Tibial nerve (tissue), 3 donors: ENCODE data around the gene RPA1.

Experiments
- POLR2A ChIP-seq, 2 donors: fragments of 450-650 bp; IDR thresholded peaks; one replicate each; pipeline ENCODE4 v1.6.1; 2017; ENCODE audit warnings: antibody characterized with exemption in 2 of 2, mild to moderate bottlenecking in 2 of 2, moderate library complexity in 2 of 2
- TF ChIP-seq, protein P1 (sequence below), 5 experiments: fragments of 200-600 bp in 3 of 5; fragments of 450-650 bp in 2 of 5; sonication (generic) in 3 of 5; IDR thresholded peaks; one replicate each; pipeline ENCODE4 v1.5.1; 2016 to 2019; ENCODE audit warnings: antibody characterized with exemption in 5 of 5, mild to moderate bottlenecking in 3 of 5, moderate library complexity in 2 of 5

DNA sequence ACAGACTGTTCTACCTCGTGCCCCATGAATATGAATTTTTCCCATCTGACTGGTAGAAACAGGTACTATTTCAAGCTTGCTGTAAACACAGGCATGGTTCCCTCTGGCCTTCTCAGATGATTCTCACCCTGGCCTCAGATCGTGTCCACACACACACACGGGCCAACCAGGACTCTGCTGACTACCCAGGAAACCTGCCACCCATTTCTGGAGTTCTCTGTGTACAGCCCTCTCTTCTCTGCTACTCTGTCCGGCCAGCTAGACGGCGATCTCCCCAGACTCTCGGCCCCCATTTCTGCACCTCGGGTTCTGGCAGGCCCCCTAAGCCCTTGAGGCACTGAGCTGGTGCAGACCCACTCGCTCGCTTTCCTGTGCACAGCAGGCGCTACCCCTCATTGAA lies 31.2 kb downstream of the RPA1 start:
- TF ChIP-seq, protein P1, sequence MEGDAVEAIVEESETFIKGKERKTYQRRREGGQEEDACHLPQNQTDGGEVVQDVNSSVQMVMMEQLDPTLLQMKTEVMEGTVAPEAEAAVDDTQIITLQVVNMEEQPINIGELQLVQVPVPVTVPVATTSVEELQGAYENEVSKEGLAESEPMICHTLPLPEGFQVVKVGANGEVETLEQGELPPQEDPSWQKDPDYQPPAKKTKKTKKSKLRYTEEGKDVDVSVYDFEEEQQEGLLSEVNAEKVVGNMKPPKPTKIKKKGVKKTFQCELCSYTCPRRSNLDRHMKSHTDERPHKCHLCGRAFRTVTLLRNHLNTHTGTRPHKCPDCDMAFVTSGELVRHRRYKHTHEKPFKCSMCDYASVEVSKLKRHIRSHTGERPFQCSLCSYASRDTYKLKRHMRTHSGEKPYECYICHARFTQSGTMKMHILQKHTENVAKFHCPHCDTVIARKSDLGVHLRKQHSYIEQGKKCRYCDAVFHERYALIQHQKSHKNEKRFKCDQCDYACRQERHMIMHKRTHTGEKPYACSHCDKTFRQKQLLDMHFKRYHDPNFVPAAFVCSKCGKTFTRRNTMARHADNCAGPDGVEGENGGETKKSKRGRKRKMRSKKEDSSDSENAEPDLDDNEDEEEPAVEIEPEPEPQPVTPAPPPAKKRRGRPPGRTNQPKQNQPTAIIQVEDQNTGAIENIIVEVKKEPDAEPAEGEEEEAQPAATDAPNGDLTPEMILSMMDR (IDR thresholded peaks at IDR 0.05), result no peak
- no peak for TF ChIP-seq POLR2A (IDR thresholded peaks at IDR 0.05)
